Ovary (tissue), 9 donors: Measurements from ENCODE around the gene OR2A12. TPM values are rescaled to one million over a fixed set of nuclear protein-coding genes. Genes with fewer than 3 reads are reported as not detected.

Source experiments
- DNase-seq, 5 donors: peaks; one replicate each; pipeline ENCODE4 v3.0.0-alpha.2; 2019 to 2020
- H3K27ac ChIP-seq, 2 donors: fragments of 200-600 bp; one replicate each; pipeline versions ENCODE4 v1.5.1 to v1.8.0; 2019 to 2022
- H3K27me3 ChIP-seq: fragments of 200-600 bp; one replicate; pipeline ENCODE4 v1.8.0; 2022
- H3K36me3 ChIP-seq: fragments of 200-600 bp; sonication (generic); one replicate; pipeline ENCODE4 v1.5.1; 2019
- H3K4me1 ChIP-seq: one replicate; pipeline ENCODE4 v1.8.1; 2013; ENCODE audit warnings: mild to moderate bottlenecking, moderate library complexity; ENCODE audit not compliant: insufficient read depth
- H3K4me3 ChIP-seq: fragments of 200-600 bp; sonication (generic); one replicate; pipeline ENCODE4 v1.5.1; 2017
- H3K9me3 ChIP-seq, 2 donors: fragments of 200-600 bp in 1 of 2; sonication (generic) in 1 of 2; one replicate each; pipeline versions ENCODE4 v1.5.1 to v1.8.1; 2013 to 2019; ENCODE audit warnings: mild to moderate bottlenecking in 1 of 2, moderate library complexity in 1 of 2
- CTCF ChIP-seq, 3 donors: fragments of 450-650 bp in 2 of 3; fragments of 200-600 bp in 1 of 3; IDR thresholded peaks; one replicate each; pipeline versions ENCODE4 v1.5.1 to v1.8.0; 2016 to 2022; ENCODE audit warnings: antibody characterized with exemption in 3 of 3, mild to moderate bottlenecking in 1 of 3
- EP300 ChIP-seq: sonication (generic); formaldehyde crosslinking; IDR thresholded peaks from one replicate; pipeline ENCODE4 v1.6.1; 2017; ENCODE audit warnings: antibody characterized with exemption
- POLR2A ChIP-seq: fragments of 450-650 bp; IDR thresholded peaks from one replicate; pipeline ENCODE4 v1.6.1; 2017; ENCODE audit warnings: antibody characterized with exemption, mild to moderate bottlenecking, moderate library complexity
- WGBS, 3 donors: extraction: QIAGEN DNeasy Blood & Tissue Kit in 1 of 3; methylation state at CpG; one replicate each; pipeline versions ENCODE4 v1.1.5 to v1.1.7; 2013 to 2017; 5-methylcytosine and 5-hydroxymethylcytosine counted together
- intact Hi-C, 4 donors: fragments of 100-400 bp; cut with DNase I; formaldehyde crosslinking; loops; one replicate each; pipeline versions ENCODE4 v1.11.0 to v1.15.1; 2022 to 2023
- polyA plus RNA-seq, 2 donors: library from polyadenylated mRNA; stranded (reverse); fragments of 200-250 nt in 1 of 2; fragments of 350-450 nt in 1 of 2; fragmentation: Illumina TruSeq in 1 of 2; extraction: RNeasy Lipid Tissue Mini Kit (QIAGEN cat#74804) in 1 of 2; gene quantifications; one replicate each; pipeline ENCODE4 v1.2.3, GENCODE V29; 2013 to 2014
- small RNA-seq: library from RNA; depleted of rRNA; stranded (forward); fragments of <200 nt; gene quantifications from one replicate; pipeline ENCODE3, GENCODE V24; 2016
- total RNA-seq, 7 donors: library from RNA; depleted of rRNA in 2 of 7; stranded (reverse); fragments of >200 nt in 2 of 7; fragmentation: NEBNext Ultra II Directional in 3 of 7; extraction: Animal tissue kit (Norgen Biotek cat#: 25700) in 3 of 7; gene quantifications; one replicate each; pipeline versions ENCODE4 v1.1.0 to v1.2.4, GENCODE V29; 2016 to 2023
- donor health status: DM: no; HTN: no; CAD: no; lungs with moderate emphysema.
- donor health status: DM: no; HTN: no; CAD: no.
- donor health status: Bipolar disorder and iron deficiency.
- donor health status: DM: yes; HTN: yes; CAD: no.
- donor health status: DM: no; HTN: no; CAD: no.
- donor health status: DM: yes; HTN: yes; CAD: no.

Gene OR2A12
- total and polyA plus RNA-seq, 9 donors: not detected

DNA sequence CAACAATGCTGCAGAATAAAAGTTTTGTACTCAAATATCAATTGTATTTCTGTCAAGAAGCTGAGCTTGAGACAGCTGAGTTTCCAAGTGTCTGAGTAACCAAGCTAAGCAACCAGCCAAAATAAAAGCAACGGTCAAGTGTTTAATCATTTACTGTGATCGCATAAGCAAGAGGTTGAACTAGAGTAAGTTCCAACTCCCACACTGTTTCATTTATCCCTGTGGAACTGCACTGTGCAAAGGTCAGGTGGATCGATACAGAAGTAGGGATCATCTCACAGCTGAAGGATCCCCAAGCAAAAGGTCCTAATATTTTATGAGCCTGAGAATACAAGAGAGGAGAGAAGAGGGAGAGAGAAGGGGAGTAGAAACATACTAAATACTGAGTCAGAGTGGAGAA lies 58.3 kb downstream of the OR2A12 start:
- no peak overlapping the region for H3K4me3 ChIP-seq
- H3K27me3 ChIP-seq: no peaks in the 10 kb centered on the region
- intact Hi-C loops: no loop called here
- 93 to 95% (median 93%) methylated on average over 3 of the region's 3 CpGs for WGBS, 3 donors
- H3K36me3 ChIP-seq: no peaks in the 10 kb centered on the region
- H3K27ac ChIP-seq: no peak overlapping the region
- H3K4me1 ChIP-seq: no peaks in the 10 kb centered on the region
- DNase-seq: no peak
- TF ChIP-seq CTCF (IDR thresholded peaks at IDR 0.05) (no peak), POLR2A (no peak), EP300 (no peak)
- H3K9me3 ChIP-seq: peaks cover 0 to 2% of the 10 kb centered on the region in 2 donors

GRCh38 chr7:144148224-144148827 lies 62.2 kb downstream of the OR2A12 start:
- Histone ChIP-seq H3K4me1 (no peaks in the 10 kb centered on the region), H3K4me3 (no peak overlapping the region), H3K27ac (no peak overlapping the region), H3K9me3 (peaks cover 0 to 2% of the 10 kb centered on the region in 2 donors), H3K27me3 (no peaks in the 10 kb centered on the region), H3K36me3 (no peaks in the 10 kb centered on the region)
- WGBS, 3 donors: 78 to 83% (median 79%) methylated on average over 2 of the region's 2 CpGs
- intact Hi-C loops: no loop called here
- TF ChIP-seq POLR2A (no peak), EP300 (no peak), CTCF (IDR thresholded peaks at IDR 0.05) (no peak)
- no peak for DNase-seq

Small RNAs within 50 kb of the gene (small RNA-seq; reads per million reads assigned to genes)
- not detected for gene OR2A41P

Other genes with a start within 250 kb of the OR2A12 start
- 10 to 100 TPM; 40.1 to 92.7 (median 63.2) TPM for gene TCAF1, start 184.1 kb upstream of the OR2A12 start, total RNA-seq
- 10 to 100 TPM; 34.5 to 63.2 TPM for gene TCAF1, start 184.1 kb upstream of the OR2A12 start, polyA plus RNA-seq
- gene OR2F2, start 151.0 kb upstream of the OR2A12 start, total RNA-seq: not detected
- gene OR2F2, start 151.0 kb upstream of the OR2A12 start, polyA plus RNA-seq: not detected
- gene OR2F1, start 131.4 kb upstream of the OR2A12 start, total RNA-seq: not detected
- gene OR2F1, start 131.4 kb upstream of the OR2A12 start, polyA plus RNA-seq: not detected
- gene OR6B1, start 86.0 kb upstream of the OR2A12 start, total RNA-seq: not detected
- gene OR6B1, start 86.0 kb upstream of the OR2A12 start, polyA plus RNA-seq: not detected
- gene OR2A5, start 37.3 kb upstream of the OR2A12 start, total RNA-seq: not detected
- gene OR2A5, start 37.3 kb upstream of the OR2A12 start, polyA plus RNA-seq: not detected
- gene OR2A25, start 16.5 kb upstream of the OR2A12 start, total RNA-seq: not detected
- gene OR2A25, start 16.5 kb upstream of the OR2A12 start, polyA plus RNA-seq: not detected
- gene OR2A2, start 23.3 kb downstream of the OR2A12 start, total RNA-seq: not detected
- not detected for gene OR2A2, start 23.3 kb downstream of the OR2A12 start, polyA plus RNA-seq
- not detected for gene OR2A14, start 36.9 kb downstream of the OR2A12 start, total RNA-seq
- gene OR2A14, start 36.9 kb downstream of the OR2A12 start, polyA plus RNA-seq: not detected
- 10 to 100 TPM in 1 of 7 donors, 1 to 10 TPM in 5, under 1 TPM in 1; 0.92 to 11.1 (median 1.5) TPM for gene CTAGE4, start 97.2 kb downstream of the OR2A12 start, total RNA-seq
- gene CTAGE4, start 97.2 kb downstream of the OR2A12 start, polyA plus RNA-seq: 1 to 10 TPM; 1.2 to 1.7 TPM
- gene ARHGEF35, start 109.6 kb downstream of the OR2A12 start, total RNA-seq: 1 to 10 TPM; 3.8 to 6.5 (median 4.1) TPM
- gene ARHGEF35, start 109.6 kb downstream of the OR2A12 start, polyA plus RNA-seq: 10 to 100 TPM in 1 of 2 donors, 1 to 10 TPM in 1; 2.9 to 14.8 TPM
- under 1 TPM in 6 of 7 donors, not detected in 1; 0.10 to 0.50 (median 0.22) TPM for gene OR2A42, start 153.3 kb downstream of the OR2A12 start, total RNA-seq
- gene OR2A42, start 153.3 kb downstream of the OR2A12 start, polyA plus RNA-seq: under 1 TPM; 0.17 to 0.65 TPM
- gene OR2A7, start 178.5 kb downstream of the OR2A12 start, total RNA-seq: 10 to 100 TPM in 1 of 7 donors, 1 to 10 TPM in 6; 2.8 to 22.6 (median 3.8) TPM
- gene OR2A7, start 178.5 kb downstream of the OR2A12 start, polyA plus RNA-seq: 1 to 10 TPM in 1 of 2 donors, under 1 TPM in 1; 0.92 to 3.3 TPM
- 1 to 10 TPM in 2 of 7 donors, under 1 TPM in 5; 0.40 to 1.5 (median 0.87) TPM for gene CTAGE8, start 183.0 kb downstream of the OR2A12 start, total RNA-seq
- 1 to 10 TPM in 1 of 2 donors, not detected in 1; 2.0 TPM for gene CTAGE8, start 183.0 kb downstream of the OR2A12 start, polyA plus RNA-seq
- 1 to 10 TPM in 1 of 7 donors, under 1 TPM in 6; 0.24 to 1.1 (median 0.40) TPM for gene OR2A1, start 226.1 kb downstream of the OR2A12 start, total RNA-seq
- under 1 TPM; 0.16 to 0.27 TPM for gene OR2A1, start 226.1 kb downstream of the OR2A12 start, polyA plus RNA-seq